DOHH2 (cell line): ENCODE data around the gene NME4.

Experiments used
- H3F3A ChIP-seq: fragments of 200-600 bp; sonication (generic), shearing (Covaris generic); 2 replicates; pipeline ENCODE4 v1.6.0; 2016; ENCODE audit warnings: antibody characterized with exemption, mild to moderate bottlenecking; ENCODE audit not compliant: control insufficient read depth, insufficient read depth
- H3K27ac ChIP-seq: fragments of 200-600 bp; sonication (generic); 2 replicates; pipeline ENCODE4 v1.5.1; 2014; ENCODE audit warnings: low read depth, mild to moderate bottlenecking, low read length, moderate library complexity
- H3K27me3 ChIP-seq: fragments of 200-600 bp; sonication (generic); 2 replicates; pipeline ENCODE4 v1.6.1; 2014; ENCODE audit warnings: mild to moderate bottlenecking, low read length, mixed read lengths; ENCODE audit not compliant: control insufficient read depth
- H3K36me3 ChIP-seq: fragments of 200-600 bp; sonication (generic); 2 replicates; pipeline ENCODE4 v1.6.1; 2014; ENCODE audit warnings: mild to moderate bottlenecking, low read length, moderate library complexity, mixed read lengths; ENCODE audit not compliant: control insufficient read depth
- H3K4me1 ChIP-seq: fragments of 200-600 bp; sonication (generic); 2 replicates; pipeline ENCODE4 v1.6.1; 2014; ENCODE audit warnings: mild to moderate bottlenecking, low read length, mixed read lengths; ENCODE audit not compliant: control insufficient read depth
- H3K4me2 ChIP-seq: fragments of 200-600 bp; sonication (generic); 2 replicates; pipeline ENCODE4 v1.6.0; 2014; ENCODE audit warnings: mild to moderate bottlenecking, low read length, moderate library complexity
- H3K4me3 ChIP-seq: fragments of 200-600 bp; sonication (generic); 2 replicates; pipeline ENCODE4 v1.5.1; 2014; ENCODE audit warnings: mild to moderate bottlenecking, low read length, mixed read lengths
- H3K79me2 ChIP-seq: fragments of 200-600 bp; sonication (generic); 2 replicates; pipeline ENCODE4 v1.6.1; 2014; ENCODE audit warnings: mild to moderate bottlenecking, low read length, mixed read lengths; ENCODE audit not compliant: control insufficient read depth
- H3K9me2 ChIP-seq: fragments of 200-600 bp; sonication (generic); replicated peaks from 2 replicates; pipeline ENCODE4 v1.6.1; 2014; ENCODE audit warnings: mild to moderate bottlenecking, low read length, mixed read lengths; ENCODE audit not compliant: control insufficient read depth
- H3K9me3 ChIP-seq: fragments of 200-600 bp; sonication (generic); 2 replicates; pipeline ENCODE4 v1.6.1; 2014; ENCODE audit warnings: antibody characterized with exemption, low read length, mixed read lengths; ENCODE audit not compliant: control insufficient read depth, insufficient read depth
- H4K20me1 ChIP-seq: fragments of 200-600 bp; sonication (generic); 2 replicates; pipeline ENCODE4 v1.6.0; 2014; ENCODE audit warnings: low read depth, mild to moderate bottlenecking, antibody characterized with exemption, low read length, moderate library complexity; ENCODE audit not compliant: control insufficient read depth, insufficient read depth
- CTCF ChIP-seq: fragments of 200-600 bp; sonication (generic); IDR thresholded peaks from one replicate; pipeline ENCODE4 v1.5.1; 2014; ENCODE audit warnings: antibody characterized with exemption, mild to moderate bottlenecking, low read depth, low read length; ENCODE audit not compliant: poor library complexity, severe bottlenecking
- EZH2phosphoT487 ChIP-seq: fragments of 200-600 bp; sonication (generic); IDR thresholded peaks from 2 replicates; pipeline ENCODE4 v1.6.1; 2017; ENCODE audit warnings: borderline replicate concordance, mild to moderate bottlenecking, antibody characterized with exemption, low read length, moderate library complexity, mixed read lengths

The NME4 gene

GRCh38 chr16:363110-363765, 33.8 kb upstream of the NME4 start:
- no peak overlapping the region for H3K4me3 ChIP-seq
- 0 out of 2 replicates have a peak, but pooled peaks cover 5% of the 10 kb centered on the region for H4K20me1 ChIP-seq
- peaks cover 15% of the 10 kb centered on the region for H3K36me3 ChIP-seq
- H3K27ac ChIP-seq: no peak overlapping the region
- no peaks in the 10 kb centered on the region for H3K79me2 ChIP-seq
- no peaks in the 10 kb centered on the region for H3F3A ChIP-seq
- no peaks in the 10 kb centered on the region for H3K9me2 ChIP-seq
- H3K9me3 ChIP-seq: no peaks in the 10 kb centered on the region
- no peak for TF ChIP-seq CTCF
- H3K27me3 ChIP-seq: no peaks in the 10 kb centered on the region
- no peaks in the 10 kb centered on the region for H3K4me1 ChIP-seq
- H3K4me2 ChIP-seq: no peak overlapping the region

- TF ChIP-seq EZH2phosphoT487 (no peak), CTCF (no peak)
Observed at GRCh38 chr16:363766-364490, 33.1 kb upstream of the NME4 start.

GRCh38 chr16:364595-365491, 32.2 kb upstream of the NME4 start:
- no peaks in the 10 kb centered on the region for H3F3A ChIP-seq
- no peaks in the 10 kb centered on the region for H3K9me3 ChIP-seq
- peaks cover 4% of the 10 kb centered on the region for H3K4me1 ChIP-seq
- H3K27me3 ChIP-seq: no peaks in the 10 kb centered on the region
- peaks cover 29% of the 10 kb centered on the region for H3K36me3 ChIP-seq
- TF ChIP-seq CTCF (no peak), EZH2phosphoT487 (no peak)
- 0 out of 2 replicates have a peak, but pooled peaks cover 5% of the 10 kb centered on the region for H4K20me1 ChIP-seq
- H3K27ac ChIP-seq: no peak overlapping the region
- H3K79me2 ChIP-seq: peaks cover 3% of the 10 kb centered on the region
- H3K4me3 ChIP-seq: no peak overlapping the region
- no peaks in the 10 kb centered on the region for H3K9me2 ChIP-seq
- H3K4me2 ChIP-seq: no peak overlapping the region

More at GRCh38 chr16:363766-364490, 33.1 kb upstream of the NME4 start:
- Histone ChIP-seq H3K36me3 (peaks cover 22% of the 10 kb centered on the region), H3K79me2 (no peaks in the 10 kb centered on the region), H3K4me1 (no peaks in the 10 kb centered on the region), H3K9me3 (no peaks in the 10 kb centered on the region), H3K4me2 (no peak overlapping the region), H3K27me3 (no peaks in the 10 kb centered on the region), H3F3A (no peaks in the 10 kb centered on the region), H3K27ac (no peak overlapping the region), H3K4me3 (no peak overlapping the region), H3K9me2 (no peaks in the 10 kb centered on the region), H4K20me1 (0 out of 2 replicates have a peak, but pooled peaks cover 5% of the 10 kb centered on the region)
